Activated CD8-positive, alpha-beta T cell treated with anti-CD3 and anti-CD28 coated beads, Interleukin-2, amount 10 ng/mL, durations not matched to agents 7 days and 5 days (primary cell): ENCODE data around the gene KLC3. TPM values are rescaled to one million over a fixed set of nuclear protein-coding genes. Genes with fewer than 3 reads are reported as not detected.
A peak's percentile ranks its signal among the peaks of the same experiment; 100 is the strongest.

Experiments
- ATAC-seq: fragments of 150-1000 bp; cut with Tn5 transposase; one replicate; pipeline ENCODE4 v1.10.0; 2021; ENCODE audit warnings: moderate library complexity
- CTCF ChIA-PET: fragments of 350-600 bp; sonication (Branson Sonifier 250); formaldehyde crosslinking; loops from one replicate; lab custom pipeline; 2021; ENCODE audit warnings: antibody characterized with exemption; lab: Charles Lee
- POLR2A ChIA-PET: fragments of 350-600 bp; sonication (Branson Sonifier 250); formaldehyde crosslinking; loops from one replicate; lab custom pipeline; 2021; ENCODE audit warnings: antibody characterized with exemption; lab: Charles Lee
- DNase-seq: peaks from one replicate; pipeline ENCODE4 v3.0.0-alpha.2; 2020
- H3K27ac Mint-ChIP-seq: one replicate; pipeline ENCODE4 v1.8.0; 2021; ENCODE audit warnings: mild to moderate bottlenecking, mixed read lengths
- H3K27me3 Mint-ChIP-seq: one replicate; pipeline ENCODE4 v1.8.0; 2021; ENCODE audit warnings: low read depth, mixed read lengths
- H3K36me3 Mint-ChIP-seq: one replicate; pipeline ENCODE4 v1.8.0; 2021; ENCODE audit warnings: low read depth, mixed read lengths
- H3K4me1 Mint-ChIP-seq: one replicate; pipeline ENCODE4 v1.8.0; 2021; ENCODE audit warnings: low read depth, mixed read lengths
- H3K4me3 Mint-ChIP-seq: one replicate; pipeline ENCODE4 v1.8.0; 2021; ENCODE audit warnings: mild to moderate bottlenecking, mixed read lengths
- H3K9me3 Mint-ChIP-seq: one replicate; pipeline ENCODE4 v1.8.0; 2022; ENCODE audit warnings: mixed read lengths; ENCODE audit not compliant: insufficient read depth
- total RNA-seq, 2 experiments: library from RNA; stranded (reverse); gene quantifications; one replicate each; pipeline ENCODE4 v1.2.3, GENCODE V29; 2021

Gene KLC3
- total RNA-seq, 2 experiments from 2014 or later: not detected

DNA sequence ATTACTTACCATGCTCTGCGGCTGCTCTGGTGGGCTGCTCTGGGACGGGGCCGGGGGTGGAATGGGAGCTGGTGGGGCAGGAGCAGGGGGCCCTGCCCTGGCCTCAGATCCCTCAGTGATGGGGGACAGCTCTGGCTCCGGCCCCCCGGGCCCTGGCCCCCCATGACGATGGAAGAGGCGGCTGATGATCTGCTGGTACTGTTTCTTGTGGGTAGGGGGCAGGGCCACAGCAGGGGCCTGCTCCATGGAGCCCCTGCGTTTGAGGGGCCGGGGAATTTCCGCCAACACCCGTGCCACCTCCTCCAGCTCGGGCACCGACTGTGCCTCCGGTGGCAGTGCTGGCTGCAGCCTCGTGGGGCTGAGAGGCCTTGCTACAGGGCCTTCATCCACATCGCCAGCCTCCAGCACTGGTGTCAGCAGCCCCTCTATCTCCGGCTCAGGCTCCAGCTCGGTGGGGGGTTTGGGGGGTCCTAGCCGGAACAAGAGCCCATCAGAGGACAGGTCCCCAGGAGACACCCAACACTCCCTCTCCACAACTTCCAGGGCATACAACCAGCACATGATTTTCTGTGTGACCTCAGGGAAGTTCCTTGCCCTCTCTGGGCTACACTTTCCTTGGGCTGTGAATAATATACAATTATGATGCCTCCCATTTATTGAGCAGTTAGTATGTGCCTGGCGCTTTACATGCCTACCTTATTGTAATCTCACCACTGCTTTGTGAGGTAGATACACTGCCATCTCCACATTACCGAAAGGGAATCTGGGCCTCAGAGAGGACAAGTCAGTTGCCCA is 51.5 kb downstream of the KLC3 start:
- Mint-ChIP-seq H3K4me3 (no peak overlapping the region), H3K9me3 (no peaks in the 10 kb centered on the region), H3K4me1 (peaks cover 6% of the 10 kb centered on the region), H3K36me3 (peaks cover 3% of the 10 kb centered on the region), H3K27me3 (peaks cover 17% of the 10 kb centered on the region), H3K27ac (no peak overlapping the region)
- POLR2A ChIA-PET: no interaction called here
- ATAC-seq: no peak
- DNase-seq: no peak
- CTCF ChIA-PET: interaction anchor here (0.7 kb wide), 1 partner anchor 18 kb away, joined by 3 read pairs; no protein-coding TSS in a partner anchor

GRCh38 chr19:45395821-45396617 is 55.5 kb downstream of the KLC3 start:
- CTCF ChIA-PET: interaction anchor here (0.9 kb wide), 1 partner anchor 83 kb away, joined by 4 read pairs; no protein-coding TSS in a partner anchor
- ATAC-seq: peak; percentile 18

DNA sequence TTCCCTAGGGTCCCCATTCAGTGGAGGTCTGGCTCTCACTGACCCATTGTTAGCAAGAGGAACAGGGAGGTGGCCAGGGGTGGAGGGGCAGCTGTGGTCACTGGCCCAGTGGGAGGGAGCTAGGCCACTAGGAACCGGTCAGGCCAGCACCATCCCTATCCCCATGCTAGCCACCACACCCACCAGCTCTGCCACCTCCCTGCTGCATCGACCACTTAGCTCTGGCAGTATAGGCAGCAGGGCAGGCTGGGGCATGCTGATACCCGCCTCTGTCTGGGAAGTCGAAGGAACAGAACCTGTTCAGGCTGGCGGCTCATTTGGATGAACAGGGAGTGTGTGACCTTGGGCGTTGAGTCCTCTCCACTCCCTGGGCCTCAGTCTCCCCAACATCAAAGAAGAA is 59.6 kb downstream of the KLC3 start:
- ATAC-seq: no peak
- CTCF ChIA-PET: interaction anchor here (1.1 to 6.1 kb wide), 4 partner anchors 39 to 85 kb away, joined by 3 to 64 read pairs (median 7); no protein-coding TSS in a partner anchor
- Mint-ChIP-seq H3K9me3 (no peaks in the 10 kb centered on the region), H3K4me1 (peaks cover 34% of the 10 kb centered on the region), H3K4me3 (no peak overlapping the region), H3K27me3 (peaks cover 47% of the 10 kb centered on the region), H3K27ac (no peak overlapping the region), H3K36me3 (peaks cover 8% of the 10 kb centered on the region)
- POLR2A ChIA-PET: no interaction called here
- DNase-seq: no peak

More at GRCh38 chr19:45395821-45396617, 55.5 kb downstream of the KLC3 start:
- POLR2A ChIA-PET: no interaction called here
- H3K4me3 Mint-ChIP-seq: no peak overlapping the region
- no peak overlapping the region for H3K27ac Mint-ChIP-seq
- no peak for DNase-seq
- peaks cover 15% of the 10 kb centered on the region for H3K4me1 Mint-ChIP-seq
- no peaks in the 10 kb centered on the region for H3K9me3 Mint-ChIP-seq
- H3K36me3 Mint-ChIP-seq: peaks cover 5% of the 10 kb centered on the region
- H3K27me3 Mint-ChIP-seq: peaks cover 27% of the 10 kb centered on the region

Other genes with a start within 250 kb of the KLC3 start
- gene PPP1R37, start 247.6 kb upstream of the KLC3 start, total RNA-seq: 10 to 100 TPM; 28.3 to 29.2 TPM
- under 1 TPM; 0.16 to 0.24 TPM for gene NKPD1, start 179.8 kb upstream of the KLC3 start, total RNA-seq
- gene TRAPPC6A, start 162.5 kb upstream of the KLC3 start, total RNA-seq: 10 to 100 TPM; 54.0 to 55.5 TPM
- gene BLOC1S3, start 162.0 kb upstream of the KLC3 start, total RNA-seq: 10 to 100 TPM; 16.0 to 16.7 TPM
- gene EXOC3L2, start 95.3 kb upstream of the KLC3 start, total RNA-seq: not detected
- 10 to 100 TPM; 18.3 to 18.5 TPM for gene MARK4, start 89.5 kb upstream of the KLC3 start, total RNA-seq
- gene CKM, start 17.9 kb upstream of the KLC3 start, total RNA-seq: not detected
- 10 to 100 TPM; 23.7 to 24.4 TPM for gene ERCC2, start 29.8 kb downstream of the KLC3 start, total RNA-seq
- gene PPP1R13L, start 64.3 kb downstream of the KLC3 start, total RNA-seq: 10 to 100 TPM; 11.8 to 13.4 TPM
- 10 to 100 TPM in 1 of 2 experiments, 1 to 10 TPM in 1; 9.5 to 10.6 TPM for gene POLR1G, start 65.9 kb downstream of the KLC3 start, total RNA-seq
- gene ERCC1, start 83.2 kb downstream of the KLC3 start, total RNA-seq: 10 to 100 TPM; 57.5 to 64.8 TPM
- 100 to 1,000 TPM; 154 to 172 TPM for gene FOSB, start 127.2 kb downstream of the KLC3 start, total RNA-seq
- gene RTN2, start 156.3 kb downstream of the KLC3 start, total RNA-seq: 1 to 10 TPM; 2.0 to 3.4 TPM
- gene PPM1N, start 157.7 kb downstream of the KLC3 start, total RNA-seq: 1 to 10 TPM; 1.6 to 3.2 TPM
- 100 to 1,000 TPM; 215 to 222 TPM for gene VASP, start 166.7 kb downstream of the KLC3 start, total RNA-seq
- 10 to 100 TPM; 13.4 to 14.9 TPM for gene OPA3, start 244.1 kb downstream of the KLC3 start, total RNA-seq